Astrocyte (in vitro differentiated cells and primary cell): ENCODE data around the gene FKBP11.

Experiments
- CTCF ChIP-seq: IDR thresholded peaks from 2 replicates; pipeline ENCODE4 v1.5.1; 2011; ENCODE audit warnings: low read depth, mild to moderate bottlenecking, inconsistent platforms, low read length, moderate library complexity; ENCODE audit not compliant: insufficient read depth
- EZH2 ChIP-seq: IDR thresholded peaks from 2 replicates; pipeline ENCODE4 v1.6.1; 2012; ENCODE audit warnings: mild to moderate bottlenecking, low read length, inconsistent platforms; ENCODE audit not compliant: insufficient read depth

GRCh38 chr12:48875944-48876515 is 49.3 kb downstream of the FKBP11 start:
- no peak for TF ChIP-seq CTCF
- no peak for TF ChIP-seq EZH2
